Activated CD4-positive, alpha-beta T cell treated with anti-CD3 and anti-CD28 coated beads for 36 hours (primary cell): ENCODE measurements around the gene SPA17. TPM values are rescaled to one million over a fixed set of nuclear protein-coding genes. Genes with fewer than 3 reads are reported as not detected.

Experiments used
- ATAC-seq: fragments of 200-7000 bp; cut with Tn5 transposase; one replicate; pipeline ENCODE4 v1.10.0; 2021; ENCODE audit warnings: mild to moderate bottlenecking, moderate library complexity
- CTCF ChIA-PET: fragments of 350-600 bp; sonication (Branson Sonifier 250); formaldehyde crosslinking; loops from one replicate; lab custom pipeline; 2021; ENCODE audit warnings: antibody characterized with exemption; lab: Charles Lee
- POLR2A ChIA-PET: fragments of 350-600 bp; sonication (Branson Sonifier 250); formaldehyde crosslinking; loops from one replicate; lab custom pipeline; 2021; ENCODE audit warnings: antibody characterized with exemption, inconsistent platforms; lab: Charles Lee
- DNase-seq: peaks from one replicate; pipeline ENCODE4 v3.0.0-alpha.2; 2020
- H3K27ac Mint-ChIP-seq: one replicate; pipeline ENCODE4 v1.8.0; 2021; ENCODE audit warnings: mixed read lengths
- H3K27me3 Mint-ChIP-seq: one replicate; pipeline ENCODE4 v1.8.0; 2021; ENCODE audit warnings: mixed read lengths
- H3K36me3 Mint-ChIP-seq: one replicate; pipeline ENCODE4 v1.8.0; 2021; ENCODE audit warnings: low read depth, mixed read lengths
- H3K4me1 Mint-ChIP-seq: one replicate; pipeline ENCODE4 v1.8.0; 2021; ENCODE audit warnings: mixed read lengths
- H3K4me3 Mint-ChIP-seq: one replicate; pipeline ENCODE4 v1.8.0; 2021; ENCODE audit warnings: mild to moderate bottlenecking, moderate library complexity, mixed read lengths
- H3K9me3 Mint-ChIP-seq: one replicate; pipeline ENCODE4 v1.8.0; 2021; ENCODE audit warnings: low read depth, mixed read lengths
- intact Hi-C, 2 experiments: fragments of 100-400 bp; cut with DNase I in 1 of 2; cut with micrococcal nuclease in 1 of 2; formaldehyde crosslinking; loops; one replicate each; pipeline versions ENCODE4 v1.14.2 to v1.15.1; 2022 to 2024; cut with DNase I, micrococcal nuclease
- total RNA-seq, 2 experiments: library from RNA; stranded (reverse); gene quantifications; one replicate each; pipeline ENCODE4 v1.2.3, GENCODE V29; 2021

SPA17 gene
- total RNA-seq, 2 experiments from 2014 or later: 3.9 to 4.7 TPM

GRCh38 chr11:124643042-124643604 lies 30.6 kb upstream of the SPA17 start:
- Mint-ChIP-seq H3K27me3 (no peaks in the 10 kb centered on the region), H3K27ac (no peak overlapping the region), H3K9me3 (no peaks in the 10 kb centered on the region), H3K36me3 (peaks cover 6% of the 10 kb centered on the region), H3K4me3 (no peak overlapping the region), H3K4me1 (peaks cover 3% of the 10 kb centered on the region)
- intact Hi-C loops: no loop called here
- DNase-seq (no peak), ATAC-seq (no peak)
- POLR2A ChIA-PET: interaction anchor here (0.6 kb wide), 1 partner anchor 1661 kb away, joined by 3 read pairs; the partner anchor contains the start of gene DCPS
- CTCF ChIA-PET: interaction anchor here (0.7 to 2.4 kb wide), 7 partner anchors 9 to 223 kb away, joined by 3 to 7 read pairs (median 6); partner anchors contain the start of gene TBRG1

- Mint-ChIP-seq H3K27ac (no peak overlapping the region), H3K9me3 (no peaks in the 10 kb centered on the region), H3K4me3 (no peak overlapping the region), H3K27me3 (no peaks in the 10 kb centered on the region), H3K4me1 (peaks cover 3% of the 10 kb centered on the region), H3K36me3 (peaks cover 2% of the 10 kb centered on the region)
- ChIA-PET CTCF (interaction anchor here (1.0 to 2.4 kb wide), 8 partner anchors 8 to 222 kb away, joined by 3 to 7 read pairs (median 6); no protein-coding TSS in a partner anchor), POLR2A (interaction anchor here (0.6 kb wide), 1 partner anchor 1660 kb away, joined by 3 read pairs; the partner anchor contains the start of gene DCPS)
- DNase-seq: no peak
- intact Hi-C loops: loop anchor here (1.0 to 2.0 kb wide), 5 partner anchors 27 to 223 kb away; no protein-coding TSS in a partner anchor
- ATAC-seq: no peak
These were observed 29.9 kb upstream of the SPA17 start for GRCh38 chr11:124643605-124644425.

GRCh38 chr11:124644426-124645280 lies 29.1 kb upstream of the SPA17 start:
- H3K36me3 Mint-ChIP-seq: peaks cover 2% of the 10 kb centered on the region
- peaks cover 3% of the 10 kb centered on the region for H3K4me1 Mint-ChIP-seq
- intact Hi-C loops: loop anchor here (1.0 to 2.0 kb wide), 5 partner anchors 27 to 222 kb away; no protein-coding TSS in a partner anchor
- no peaks in the 10 kb centered on the region for H3K27me3 Mint-ChIP-seq
- no peak for ATAC-seq
- H3K9me3 Mint-ChIP-seq: no peaks in the 10 kb centered on the region
- POLR2A ChIA-PET: no interaction called here
- no peak overlapping the region for H3K27ac Mint-ChIP-seq
- DNase-seq: peak; percentile 38
- CTCF ChIA-PET: interaction anchor here (0.6 to 2.4 kb wide), 14 partner anchors 9 to 232 kb away, joined by 3 to 7 read pairs (median 5); no protein-coding TSS in a partner anchor
- no peak overlapping the region for H3K4me3 Mint-ChIP-seq

- H3K4me3 Mint-ChIP-seq: no peak overlapping the region
- no peaks in the 10 kb centered on the region for H3K27me3 Mint-ChIP-seq
- POLR2A ChIA-PET: interaction anchor here (1.0 kb wide), 1 partner anchor 23 kb away, joined by 3 read pairs; no protein-coding TSS in a partner anchor
- CTCF ChIA-PET: interaction anchor here (0.9 kb wide), 1 partner anchor 22 kb away, joined by 3 read pairs; no protein-coding TSS in a partner anchor
- H3K36me3 Mint-ChIP-seq: peaks cover 2% of the 10 kb centered on the region
- no peak overlapping the region for H3K27ac Mint-ChIP-seq
- ATAC-seq (no peak), DNase-seq (no peak)
- peaks cover 3% of the 10 kb centered on the region for H3K4me1 Mint-ChIP-seq
- intact Hi-C loops: no loop called here
- H3K9me3 Mint-ChIP-seq: no peaks in the 10 kb centered on the region
These were observed 27.6 kb upstream of the SPA17 start for GRCh38 chr11:124646148-124646547.

GRCh38 chr11:124648610-124649009 lies 25.1 kb upstream of the SPA17 start:
- CTCF ChIA-PET: interaction anchor here (0.7 to 2.4 kb wide), 3 partner anchors 8 to 20 kb away, joined by 3 to 8 read pairs (median 3); no protein-coding TSS in a partner anchor
- Mint-ChIP-seq H3K27ac (no peak overlapping the region), H3K4me1 (peaks cover 3% of the 10 kb centered on the region), H3K27me3 (no peaks in the 10 kb centered on the region), H3K4me3 (no peak overlapping the region), H3K36me3 (peaks cover 15% of the 10 kb centered on the region), H3K9me3 (no peaks in the 10 kb centered on the region)
- POLR2A ChIA-PET: no interaction called here
- ATAC-seq (no peak), DNase-seq (no peak)
- intact Hi-C loops: no loop called here

GRCh38 chr11:124656774-124657630 lies 16.7 kb upstream of the SPA17 start:
- ChIA-PET CTCF (interaction anchor here (0.6 to 1.2 kb wide), 2 partner anchors 99 to 180 kb away, joined by 3 read pairs; no protein-coding TSS in a partner anchor), POLR2A (no interaction called here)
- Mint-ChIP-seq H3K9me3 (no peaks in the 10 kb centered on the region), H3K36me3 (peaks cover 15% of the 10 kb centered on the region), H3K27me3 (no peaks in the 10 kb centered on the region), H3K27ac (no peak overlapping the region), H3K4me3 (no peak overlapping the region), H3K4me1 (no peaks in the 10 kb centered on the region)
- intact Hi-C loops: no loop called here
- no peak for ATAC-seq
- DNase-seq: no peak

GRCh38 chr11:124657904-124658303 lies 15.8 kb upstream of the SPA17 start:
- Mint-ChIP-seq H3K4me1 (no peaks in the 10 kb centered on the region), H3K9me3 (no peaks in the 10 kb centered on the region), H3K36me3 (peaks cover 13% of the 10 kb centered on the region), H3K27me3 (no peaks in the 10 kb centered on the region), H3K27ac (no peak overlapping the region), H3K4me3 (no peak overlapping the region)
- intact Hi-C loops: no loop called here
- no peak for DNase-seq
- ATAC-seq: no peak
- POLR2A ChIA-PET: no interaction called here
- CTCF ChIA-PET: interaction anchor here (1.2 kb wide), 1 partner anchor 98 kb away, joined by 3 read pairs; no protein-coding TSS in a partner anchor

GRCh38 chr11:124658501-124658900 lies 15.2 kb upstream of the SPA17 start:
- Mint-ChIP-seq H3K4me3 (no peak overlapping the region), H3K4me1 (no peaks in the 10 kb centered on the region), H3K27me3 (no peaks in the 10 kb centered on the region), H3K36me3 (peaks cover 7% of the 10 kb centered on the region), H3K9me3 (no peaks in the 10 kb centered on the region), H3K27ac (no peak overlapping the region)
- ChIA-PET POLR2A (no interaction called here), CTCF (interaction anchor here (1.2 kb wide), 1 partner anchor 97 kb away, joined by 3 read pairs; no protein-coding TSS in a partner anchor)
- intact Hi-C loops: no loop called here
- DNase-seq: no peak
- ATAC-seq: no peak

- no peaks in the 10 kb centered on the region for H3K9me3 Mint-ChIP-seq
- H3K27me3 Mint-ChIP-seq: no peaks in the 10 kb centered on the region
- H3K36me3 Mint-ChIP-seq: peaks cover 5% of the 10 kb centered on the region
- no peaks in the 10 kb centered on the region for H3K4me1 Mint-ChIP-seq
- ChIA-PET POLR2A (no interaction called here), CTCF (interaction anchor here (0.6 kb wide), 1 partner anchor 1637 kb away, joined by 3 read pairs; no protein-coding TSS in a partner anchor)
- H3K27ac Mint-ChIP-seq: no peak overlapping the region
- H3K4me3 Mint-ChIP-seq: no peak overlapping the region
- DNase-seq (no peak), ATAC-seq (no peak)
- intact Hi-C loops: no loop called here
These were observed 14.7 kb upstream of the SPA17 start for GRCh38 chr11:124658986-124659385.

GRCh38 chr11:124661553-124661952 lies 12.2 kb upstream of the SPA17 start:
- H3K27me3 Mint-ChIP-seq: no peaks in the 10 kb centered on the region
- ChIA-PET POLR2A (interaction anchor here (0.7 kb wide), 2 partner anchors 42 to 124 kb away, joined by 3 to 6 read pairs; no protein-coding TSS in a partner anchor), CTCF (interaction anchor here (0.6 to 1.3 kb wide), 5 partner anchors 17 to 467 kb away, joined by 3 to 5 read pairs (median 4); no protein-coding TSS in a partner anchor)
- no peak for ATAC-seq
- peaks cover 5% of the 10 kb centered on the region for H3K36me3 Mint-ChIP-seq
- no peak for DNase-seq
- H3K4me3 Mint-ChIP-seq: no peak overlapping the region
- H3K27ac Mint-ChIP-seq: no peak overlapping the region
- no peaks in the 10 kb centered on the region for H3K4me1 Mint-ChIP-seq
- intact Hi-C loops: no loop called here
- no peaks in the 10 kb centered on the region for H3K9me3 Mint-ChIP-seq
